ENCODE measurements around the gene ADGRD2. TPM values are rescaled to one million over a fixed set of nuclear protein-coding genes. Genes with fewer than 3 reads are reported as not detected.
A peak's percentile ranks its signal among the peaks of the same experiment; 100 is the strongest.

Gene ADGRD2
- total and polyA plus RNA-seq, 2 of the 13 experiments (the other 11 are each of a cell fraction or from before 2014, with no cell fraction given): not detected

DNA sequence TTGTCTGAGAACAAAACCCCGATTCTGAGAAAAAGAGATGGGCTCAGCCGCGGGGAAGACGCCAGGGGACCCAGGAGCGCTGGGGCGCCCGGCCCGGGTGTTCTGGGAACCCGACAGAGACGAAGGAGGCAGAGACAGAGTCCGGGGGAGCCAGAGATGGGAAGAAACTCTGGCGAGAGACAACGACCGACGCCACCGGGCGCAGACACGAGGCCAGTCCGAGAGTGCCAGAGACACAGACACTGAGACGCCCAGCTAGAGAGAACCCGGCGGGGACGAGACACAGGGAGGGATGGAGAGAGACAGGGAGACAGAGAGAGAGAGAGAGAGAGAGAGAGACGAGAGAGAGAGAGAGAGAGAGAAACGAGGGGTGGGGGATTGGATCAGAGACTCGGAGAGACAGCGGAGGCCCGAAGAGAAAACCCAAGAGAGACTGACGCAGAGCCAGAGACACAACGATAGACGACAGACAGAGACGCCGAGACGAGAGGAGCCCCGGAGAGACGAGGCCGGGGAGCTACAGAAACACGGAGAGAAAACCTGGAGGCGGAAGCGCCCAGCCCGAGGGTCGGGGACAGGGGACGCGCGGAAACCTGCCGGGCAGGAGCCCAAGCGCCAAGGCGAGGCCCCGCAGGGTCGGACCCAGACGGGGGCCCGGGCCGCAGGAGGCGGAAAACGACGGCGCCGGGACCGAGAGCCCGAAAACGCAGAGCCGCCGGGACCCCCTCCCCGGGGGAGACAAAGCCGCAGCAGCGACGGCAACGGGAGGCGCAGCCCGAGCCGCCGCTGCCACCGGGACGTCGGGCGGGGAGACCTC, 53.7 kb downstream of the ADGRD2 start:
- CTCF ChIA-PET (ENCODE audit: low intra/inter-chr PET ratio, low total read pairs): no interaction called here
- Histone ChIP-seq H3K4me2 (ENCODE audit: low read depth, low read length) (peak overlapping the region; percentile 57), H2AFZ (ENCODE audit: low read length) (no peak overlapping the region), H3K4me1 (ENCODE audit: insufficient read depth, low read length) (peaks cover 35% of the 10 kb centered on the region), H3K27me3 (ENCODE audit: control insufficient read depth in 1 of 2, insufficient read depth in 2 of 2, low read length in 2 of 2) (no peaks in the 10 kb centered on the region), H3K4me3 (replicated peaks in 1 of 3; ENCODE audit: insufficient read depth in 1 of 3, low read depth in 2 of 3, low read length in 3 of 3) (peak overlapping the region in 2 of 3 experiments; percentile 35 to 57; a peak in 4 of 6 replicates), H4K20me1 (ENCODE audit: insufficient read depth, low read length) (no peaks in the 10 kb centered on the region), H3K27ac (ENCODE audit: extremely low read length, insufficient read depth, low read length) (no peak overlapping the region), H3K9ac (ENCODE audit: insufficient read depth, low read depth, low read length) (peak overlapping the region; percentile 58; the same call in 1 of the 2 replicates), H3K36me3 (replicated peaks in 1 of 2; ENCODE audit: control insufficient read depth in 1 of 2, insufficient read depth in 2 of 2, low read length in 2 of 2) (peaks cover 10 to 15% of the 10 kb centered on the region in 2 experiments; a peak in 2 of 5 replicates), H3K79me2 (ENCODE audit: insufficient read depth, low read length) (peaks cover 21% of the 10 kb centered on the region), H3K9me3 (ENCODE audit: low read length) (no peaks in the 10 kb centered on the region)
- no peak for ATAC-seq
- no peak for DNase-seq (ENCODE audit: low spot score)
- POLR2A ChIA-PET: no interaction called here
- WGBS (ENCODE audit: low lambda C conversion rate): 92% methylated on average over 72 of the region's 76 CpGs
- intact Hi-C loops (cut with micrococcal nuclease; ENCODE audit: unreplicated experiment) (no loop called here), in situ Hi-C loops (cut with HindIII; ENCODE audit: extremely low pct_ligation_motif_present, low pct_unique_long_range_greater_than_20kb) (no loop called here)
- 0 out of 2 replicates have a peak, but pooled peaks have one; percentile 45 for TF ChIP-seq ZBTB38 (CRISPR knock-in tag; IDR thresholded peaks at IDR 0.05)
- TF ChIP-seq ZNF674 (CRISPR knock-in tag; IDR thresholded peaks at IDR 0.05; ENCODE audit: low read depth): no peak
- no peak for TF ChIP-seq ZBTB39 (CRISPR knock-in tag; IDR thresholded peaks at IDR 0.05)
- peak; percentile 61 for TF ChIP-seq AGO2 (optimal IDR thresholded peaks at IDR 0.05; ENCODE audit: low read depth, low read length)
- peak; percentile 53; the same call in 1 of the 2 replicates for TF ChIP-seq RBFOX2 (IDR thresholded peaks at IDR 0.05; ENCODE audit: low read depth, low read length)
- no peak for TF ChIP-seq ISL2 (CRISPR knock-in tag; IDR thresholded peaks at IDR 0.05)
- TF ChIP-seq KLF11 (CRISPR knock-in tag; IDR thresholded peaks at IDR 0.05): no peak
- FAIRE-seq: no peak
- no TSS peak for BruUV-seq (replicated peaks)

Data from HepG2 (cell line).